Measurements from ENCODE around the gene SLC30A1. TPM values are rescaled to one million over a fixed set of nuclear protein-coding genes. Genes with fewer than 3 reads are reported as not detected.
"Not testable (repeated sequence)": the region's sequence is repeated elsewhere in the genome, so short reads cannot be mapped to it uniquely, and the experiment has no call there.

The SLC30A1 gene
- polyA plus RNA-seq, 1 donor from 2014 or later = 2.5 TPM

GRCh38 chr1:211553549-211553948 lies 25.4 kb downstream of the SLC30A1 start:
- Mint-ChIP-seq H3K27me3 (no peaks in the 10 kb centered on the region), H3K4me1 (no peaks in the 10 kb centered on the region), H3K27ac (no peak overlapping the region), H3K9me3 (no peaks in the 10 kb centered on the region), H3K36me3 (no peaks in the 10 kb centered on the region), H3K4me3 (no peak overlapping the region)

GRCh38 chr1:211551638-211552460 lies 27.1 kb downstream of the SLC30A1 start:
- H3K36me3 Mint-ChIP-seq = no peaks in the 10 kb centered on the region
- no peaks in the 10 kb centered on the region for H3K9me3 Mint-ChIP-seq
- H3K27me3 Mint-ChIP-seq = no peaks in the 10 kb centered on the region
- H3K4me1 Mint-ChIP-seq = no peaks in the 10 kb centered on the region
- H3K27ac Mint-ChIP-seq = no peak overlapping the region
- H3K4me3 Mint-ChIP-seq = no peak overlapping the region

GRCh38 chr1:211549092-211549711 lies 29.8 kb downstream of the SLC30A1 start:
- H3K36me3 Mint-ChIP-seq = peaks cover 2% of the 10 kb centered on the region
- H3K27ac Mint-ChIP-seq = no peak overlapping the region
- H3K4me3 Mint-ChIP-seq = no peak overlapping the region
- no peaks in the 10 kb centered on the region for H3K9me3 Mint-ChIP-seq
- H3K4me1 Mint-ChIP-seq = no peaks in the 10 kb centered on the region
- no peaks in the 10 kb centered on the region for H3K27me3 Mint-ChIP-seq

DNA sequence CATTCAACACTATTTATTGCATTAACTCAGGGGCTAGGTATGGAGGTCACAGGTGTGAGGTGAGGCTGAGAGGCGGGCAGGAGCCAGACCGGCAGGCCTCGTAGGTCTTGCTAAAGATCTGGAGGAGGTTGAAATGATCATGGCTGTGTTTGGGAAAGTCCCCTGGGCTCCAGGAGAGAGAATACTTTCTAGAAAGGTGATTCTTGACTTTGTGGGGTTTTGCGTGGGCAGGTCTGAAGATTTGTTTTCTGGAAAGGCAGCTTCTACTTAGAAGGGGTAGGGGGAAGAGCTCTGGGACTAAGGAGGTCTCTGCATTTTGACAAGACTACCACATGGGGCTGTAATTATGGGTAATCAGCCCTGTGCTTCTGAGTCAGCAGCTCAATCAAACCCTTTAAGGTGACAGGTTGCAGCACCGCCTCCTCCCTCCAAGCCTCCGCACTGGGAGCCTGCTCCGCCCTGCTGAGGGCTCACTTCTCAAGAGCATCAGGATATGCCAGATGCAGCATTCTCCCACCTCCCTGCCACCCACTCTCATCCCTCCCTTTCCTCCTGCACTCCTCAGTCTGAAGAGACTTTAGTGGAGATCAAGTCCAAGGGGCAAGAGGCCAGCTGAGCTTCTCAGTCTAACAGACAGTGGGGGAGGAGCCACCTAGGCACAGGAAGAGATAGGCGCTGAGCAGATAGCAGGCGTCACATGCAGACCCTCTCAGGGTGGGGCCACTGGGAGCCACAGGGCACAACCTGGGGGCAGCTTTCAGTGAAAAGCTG lies 30.5 kb downstream of the SLC30A1 start:
- peaks cover 2% of the 10 kb centered on the region for H3K36me3 Mint-ChIP-seq
- H3K27ac Mint-ChIP-seq = no peak overlapping the region
- H3K4me3 Mint-ChIP-seq = no peak overlapping the region
- H3K4me1 Mint-ChIP-seq = no peaks in the 10 kb centered on the region
- no peaks in the 10 kb centered on the region for H3K9me3 Mint-ChIP-seq
- H3K27me3 Mint-ChIP-seq = no peaks in the 10 kb centered on the region

GRCh38 chr1:211547710-211548109 lies 31.3 kb downstream of the SLC30A1 start:
- Mint-ChIP-seq H3K9me3 (no peaks in the 10 kb centered on the region), H3K27me3 (no peaks in the 10 kb centered on the region), H3K4me3 (no peak overlapping the region), H3K4me1 (no peaks in the 10 kb centered on the region), H3K27ac (no peak overlapping the region), H3K36me3 (peaks cover 2% of the 10 kb centered on the region)

DNA sequence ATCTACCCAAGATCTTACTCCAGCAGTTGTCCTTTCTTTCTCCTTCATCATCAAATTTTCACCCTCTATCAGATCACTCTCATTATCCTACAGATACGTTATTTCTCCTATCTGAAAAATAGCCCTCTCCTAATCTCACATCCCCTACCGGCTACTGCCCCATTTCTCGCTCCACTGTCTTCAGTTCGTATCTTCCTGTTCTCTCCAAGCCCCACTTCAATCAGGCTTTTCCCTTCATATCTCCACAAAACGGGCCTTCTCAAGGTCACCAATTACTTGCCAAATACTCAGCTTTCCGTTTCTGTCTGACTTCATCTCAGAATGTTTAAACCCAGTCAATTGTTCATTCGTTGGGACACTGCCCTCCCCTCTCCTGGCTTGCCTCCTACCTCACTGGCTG lies 32.4 kb downstream of the SLC30A1 start:
- H3K4me1 Mint-ChIP-seq = no peaks in the 10 kb centered on the region
- H3K9me3 Mint-ChIP-seq = peaks cover 0 to 1% (median 0%) of the 10 kb centered on the region in 3 donors
- H3K27me3 Mint-ChIP-seq = no peaks in the 10 kb centered on the region
- H3K27ac Mint-ChIP-seq = no peak overlapping the region
- peaks cover 2% of the 10 kb centered on the region for H3K36me3 Mint-ChIP-seq
- H3K4me3 Mint-ChIP-seq = no peak overlapping the region

GRCh38 chr1:211543025-211543424 lies 35.9 kb downstream of the SLC30A1 start:
- H3K36me3 Mint-ChIP-seq = peaks cover 5% of the 10 kb centered on the region
- no peaks in the 10 kb centered on the region for H3K4me1 Mint-ChIP-seq
- no peak overlapping the region for H3K4me3 Mint-ChIP-seq
- no peak overlapping the region for H3K27ac Mint-ChIP-seq
- H3K27me3 Mint-ChIP-seq = peaks cover 1% of the 10 kb centered on the region
- peaks cover 2 to 8% (median 8%) of the 10 kb centered on the region in 3 donors for H3K9me3 Mint-ChIP-seq

GRCh38 chr1:211541720-211542477 lies 37.1 kb downstream of the SLC30A1 start:
- Mint-ChIP-seq H3K27me3 (peaks cover 1% of the 10 kb centered on the region), H3K4me3 (peak overlapping the region in 1 of 4 donors; percentile 60), H3K36me3 (peaks cover 5% of the 10 kb centered on the region), H3K9me3 (peaks cover 2 to 8% (median 8%) of the 10 kb centered on the region in 3 donors), H3K27ac (no peak overlapping the region), H3K4me1 (no peaks in the 10 kb centered on the region)

GRCh38 chr1:211541278-211541677 lies 37.7 kb downstream of the SLC30A1 start:
- Mint-ChIP-seq H3K4me3 (no peak overlapping the region), H3K27ac (no peak overlapping the region), H3K36me3 (peaks cover 5% of the 10 kb centered on the region), H3K4me1 (no peaks in the 10 kb centered on the region), H3K27me3 (peaks cover 1% of the 10 kb centered on the region), H3K9me3 (peaks cover 2 to 8% (median 8%) of the 10 kb centered on the region in 3 donors)

- not testable (repeated sequence) for H3K4me3 Mint-ChIP-seq, H3K27ac Mint-ChIP-seq, H3K36me3 Mint-ChIP-seq, H3K27me3 Mint-ChIP-seq, H3K9me3 Mint-ChIP-seq, H3K4me1 Mint-ChIP-seq
Measured at GRCh38 chr1:211540824-211541223, 38.1 kb downstream of the SLC30A1 start.

DNA sequence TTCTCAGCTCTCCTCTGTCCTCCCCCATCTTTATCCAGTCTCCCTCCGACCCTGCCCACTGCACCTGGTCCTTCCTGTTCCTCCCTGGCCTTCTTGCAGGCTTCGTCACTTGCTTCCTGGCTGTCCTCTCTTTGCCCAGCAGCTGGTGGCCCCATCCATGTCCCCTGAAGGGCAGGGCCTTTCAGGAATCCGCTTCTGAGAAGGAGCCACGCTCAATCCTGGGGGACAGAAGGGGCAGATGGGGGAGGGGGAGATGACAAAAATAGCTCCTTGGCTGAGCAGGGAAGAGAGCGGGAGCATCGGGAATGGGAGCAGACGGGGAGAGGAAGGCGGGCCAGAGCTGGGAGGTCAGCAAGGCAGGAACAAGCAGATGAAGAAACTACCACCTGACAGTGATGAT lies 40.7 kb downstream of the SLC30A1 start:
- Mint-ChIP-seq H3K27ac (peak overlapping the region in 1 of 3 donors; percentile 23), H3K36me3 (peaks cover 3% of the 10 kb centered on the region), H3K4me1 (no peaks in the 10 kb centered on the region), H3K9me3 (peaks cover 2 to 8% (median 8%) of the 10 kb centered on the region in 3 donors), H3K4me3 (no peak overlapping the region), H3K27me3 (peaks cover 1% of the 10 kb centered on the region)

- Mint-ChIP-seq H3K9me3 (peaks cover 2 to 8% (median 8%) of the 10 kb centered on the region in 3 donors), H3K4me3 (no peak overlapping the region), H3K27ac (peak overlapping the region in 1 of 3 donors; percentile 33), H3K4me1 (no peaks in the 10 kb centered on the region), H3K36me3 (peaks cover 3% of the 10 kb centered on the region), H3K27me3 (peaks cover 1% of the 10 kb centered on the region)
Measured at GRCh38 chr1:211537253-211537652, 41.7 kb downstream of the SLC30A1 start.

GRCh38 chr1:211536606-211537005 lies 42.4 kb downstream of the SLC30A1 start:
- H3K27ac Mint-ChIP-seq = no peak overlapping the region
- H3K9me3 Mint-ChIP-seq = peaks cover 2 to 8% (median 7%) of the 10 kb centered on the region in 3 donors
- peaks cover 3% of the 10 kb centered on the region for H3K36me3 Mint-ChIP-seq
- peaks cover 1% of the 10 kb centered on the region for H3K27me3 Mint-ChIP-seq
- H3K4me3 Mint-ChIP-seq = no peak overlapping the region
- no peaks in the 10 kb centered on the region for H3K4me1 Mint-ChIP-seq

- peaks cover 0 to 2% (median 0%) of the 10 kb centered on the region in 3 donors for H3K9me3 Mint-ChIP-seq
- no peak overlapping the region for H3K27ac Mint-ChIP-seq
- no peaks in the 10 kb centered on the region for H3K36me3 Mint-ChIP-seq
- H3K4me3 Mint-ChIP-seq = no peak overlapping the region
- H3K27me3 Mint-ChIP-seq = no peaks in the 10 kb centered on the region
- no peaks in the 10 kb centered on the region for H3K4me1 Mint-ChIP-seq
Measured at GRCh38 chr1:211535346-211535745, 43.6 kb downstream of the SLC30A1 start.
